OCI-M1 (cell line): Measurements from ENCODE around the gene ABITRAM.
A peak's percentile ranks its signal among the peaks of the same experiment; 100 is the strongest.
"Not testable (repeated sequence)": the region's sequence is repeated elsewhere in the genome, so short reads cannot be mapped to it uniquely, and the experiment has no call there.

ENCODE experiments used
- DNase-seq: peaks from one replicate; lab custom pipeline; 2025; lab: John Stamatoyannopoulos, UW

Gene ABITRAM

DNA sequence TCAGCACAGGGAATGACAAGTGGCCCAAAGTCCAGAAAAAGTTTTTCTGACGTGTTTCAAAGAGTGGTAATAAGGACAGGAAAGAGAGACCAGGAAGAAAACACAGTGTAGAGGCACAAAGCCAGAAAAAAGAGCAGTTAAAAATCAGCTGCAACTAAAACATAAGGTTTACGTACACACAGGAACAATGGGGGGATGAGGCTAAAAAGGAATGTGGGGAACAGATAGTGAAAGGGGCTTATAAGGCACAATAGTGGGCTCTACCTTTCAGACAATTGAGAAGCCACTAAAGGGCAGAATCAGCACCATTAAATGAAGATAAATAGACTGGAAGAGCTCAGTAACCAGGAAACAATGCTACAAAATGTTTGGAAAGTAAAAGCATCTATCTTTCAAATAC lies 5.8 kb upstream of the ABITRAM start:
- DNase-seq = no peak

DNA sequence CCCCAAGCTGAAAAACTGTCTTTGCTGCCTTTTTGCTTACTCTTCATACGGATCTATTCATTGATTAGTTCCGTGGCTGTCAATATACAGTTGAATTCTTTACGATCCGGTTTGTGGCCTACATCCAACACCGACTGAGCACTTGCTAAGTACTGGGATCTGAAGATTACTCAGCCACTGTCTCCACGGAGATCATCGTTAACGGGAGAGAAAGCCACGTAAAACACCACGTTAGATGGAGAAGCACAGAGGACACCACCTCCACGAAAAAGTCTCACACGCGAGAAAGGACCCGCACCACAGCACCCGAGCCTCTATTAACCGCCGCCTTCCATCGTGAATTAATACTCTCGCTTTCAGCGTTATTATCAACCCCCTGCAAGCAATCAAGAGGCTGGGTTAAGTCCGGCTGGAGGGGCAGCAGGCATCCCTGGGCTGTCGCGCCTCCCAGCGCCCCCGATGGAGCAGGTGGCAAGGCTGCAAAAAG lies 926 bp upstream of the ABITRAM start:
- peak; percentile 55 for DNase-seq

DNA sequence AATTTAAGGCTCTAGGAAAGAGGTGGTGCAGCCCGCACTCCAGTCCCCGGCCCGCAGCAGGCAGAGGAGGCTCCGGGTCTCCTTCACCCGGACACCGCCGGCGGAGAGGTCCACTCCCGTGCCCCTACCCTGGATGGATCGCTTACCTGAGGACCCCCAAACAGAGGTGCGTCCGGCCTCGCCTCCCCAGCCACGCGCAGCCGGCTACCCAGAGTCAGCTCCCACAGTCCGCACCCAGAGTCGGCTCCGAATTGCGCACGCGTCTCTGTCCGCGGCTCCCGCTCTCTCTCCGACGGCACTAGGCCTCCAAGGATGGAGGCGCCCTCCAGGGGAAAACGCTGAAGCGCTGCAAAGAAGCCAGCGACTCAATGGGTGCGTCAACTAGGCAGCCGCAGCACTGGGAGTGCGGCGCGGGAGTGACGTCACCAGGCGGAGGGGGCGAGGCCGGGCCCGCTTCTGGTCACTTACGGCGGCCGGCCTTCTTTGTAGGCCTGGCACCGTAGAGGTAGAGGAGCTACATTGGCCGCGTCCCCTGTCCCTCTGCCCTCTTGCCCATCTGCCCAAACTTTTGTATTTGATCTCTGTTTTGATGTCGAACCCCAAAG lies 380 bp upstream of the ABITRAM start, which contains the start of gene ELP1:
Gene ELP1, minus strand, starts transcription at position 407 of the 605 bp plus-strand sequence. CDS start 2,978 bp downstream, outside the sequence.
- peak; percentile 94 for DNase-seq

DNA sequence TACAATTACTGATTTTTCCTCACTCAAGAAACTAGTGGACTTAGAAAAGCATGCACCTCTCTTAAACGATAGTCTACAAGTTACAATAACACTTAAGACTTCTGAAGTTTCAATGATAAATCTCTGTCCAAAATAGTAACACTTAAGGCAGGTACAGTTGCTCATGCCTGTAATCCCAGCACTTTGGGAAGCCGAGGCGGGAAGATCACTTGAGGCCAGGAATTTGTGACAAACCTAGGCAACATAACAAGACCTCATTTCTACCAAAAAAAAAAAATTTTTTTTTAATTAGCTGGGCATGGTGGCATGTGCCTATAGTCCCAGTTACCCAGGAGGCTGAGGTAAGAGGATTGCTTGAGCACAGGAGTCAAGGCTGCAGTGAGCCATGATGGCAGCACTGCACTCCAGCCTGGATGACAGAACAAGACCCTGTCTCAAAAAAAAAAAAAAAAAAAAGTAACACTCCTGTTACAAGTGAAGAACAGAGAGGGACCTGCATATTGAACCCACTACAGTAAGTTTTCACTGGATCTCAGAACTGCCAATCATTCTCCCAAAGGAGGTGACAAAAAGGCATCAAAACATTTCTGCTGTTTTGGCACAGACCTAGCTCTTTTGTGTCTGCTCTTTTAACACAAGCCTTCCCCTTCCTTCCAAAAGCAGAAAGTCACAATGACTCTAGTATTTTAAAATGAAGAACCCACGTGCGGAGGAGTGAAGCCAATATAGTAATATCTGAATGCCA lies 3.5 kb downstream of the ABITRAM start:
- no peak for DNase-seq

DNA sequence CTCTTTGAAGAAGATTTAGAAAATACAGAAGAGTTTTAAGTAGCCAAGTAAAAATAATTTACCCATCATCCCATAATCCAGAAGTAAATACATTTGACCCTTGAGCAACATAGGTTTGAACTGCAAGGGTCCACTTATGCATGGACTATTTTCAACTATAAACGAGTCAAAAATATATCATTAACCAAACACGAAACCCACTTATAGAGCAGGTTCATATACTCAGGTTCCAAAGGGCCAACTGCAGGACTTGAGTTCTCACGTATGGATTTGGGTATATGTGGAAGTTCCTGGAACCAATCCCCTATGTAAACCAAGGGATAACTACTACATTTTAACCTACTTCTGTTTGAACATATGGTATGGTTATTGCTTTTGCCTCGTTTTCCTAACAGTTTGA lies 5.8 kb downstream of the ABITRAM start:
- DNase-seq = no peak

DNA sequence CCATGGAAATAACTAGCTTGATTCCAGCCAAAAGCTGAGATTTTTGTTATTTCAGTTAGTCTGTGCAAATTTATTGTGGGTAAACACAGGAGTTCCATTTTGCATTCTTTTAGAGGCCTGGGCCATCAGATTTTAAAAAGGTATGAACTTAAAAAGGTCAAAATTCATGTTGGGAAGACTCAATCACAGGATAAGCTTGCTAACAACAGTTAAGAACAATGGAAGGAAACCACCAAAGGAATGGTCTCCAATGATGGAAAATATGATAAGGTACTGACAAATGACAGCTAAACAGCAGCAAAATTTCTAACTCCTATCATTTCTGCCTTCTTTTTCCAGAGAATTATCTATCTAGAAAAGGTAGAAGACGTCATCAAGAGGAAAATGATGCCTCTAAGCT lies 16.0 kb downstream of the ABITRAM start:
- DNase-seq = no peak

DNA sequence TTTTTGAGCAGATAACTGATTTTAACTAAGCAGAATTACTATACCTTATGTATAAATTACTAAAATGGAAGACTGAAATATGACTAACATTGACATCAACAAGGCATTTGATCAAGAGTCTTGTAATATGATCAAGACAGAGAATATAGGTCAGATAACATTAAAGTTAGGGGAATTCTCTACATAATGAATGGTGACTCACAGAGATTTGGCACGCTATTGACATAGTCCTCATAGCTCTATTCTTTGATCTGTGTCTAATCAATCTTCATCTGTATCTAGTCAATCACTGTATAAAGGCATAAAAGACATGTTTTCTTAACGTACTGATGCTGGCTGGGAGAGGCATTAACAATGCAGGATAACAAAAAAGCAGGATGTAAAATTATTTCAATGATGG lies 17.4 kb downstream of the ABITRAM start:
- DNase-seq = no peak

DNA sequence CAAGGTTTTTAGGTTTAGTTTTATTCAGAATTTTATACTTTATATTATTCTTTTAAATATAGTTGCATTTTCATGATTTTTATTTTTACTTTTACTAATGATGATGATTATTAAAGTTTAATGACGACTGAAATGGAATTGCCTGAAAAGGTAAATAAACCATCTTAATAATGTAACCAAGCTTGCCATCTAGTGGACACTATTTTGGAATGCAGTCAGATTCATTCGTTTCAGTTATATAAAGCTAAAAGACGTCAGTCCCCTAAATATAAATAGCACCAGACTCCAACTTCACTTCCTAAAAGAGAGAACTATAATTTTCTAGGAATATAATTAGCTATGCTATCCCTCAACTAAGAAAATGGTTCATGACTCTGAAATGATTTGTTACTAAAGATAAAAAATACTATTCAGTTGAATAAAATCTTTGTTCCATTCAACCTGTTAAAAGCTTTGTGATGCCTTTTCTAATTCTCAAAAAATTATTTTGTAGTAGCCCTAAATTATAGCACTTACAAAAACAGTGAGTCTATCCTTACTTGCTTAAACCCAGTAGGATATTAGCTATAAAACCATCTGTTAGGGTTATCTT lies 19.9 kb downstream of the ABITRAM start:
- DNase-seq = peak; percentile 71

DNA sequence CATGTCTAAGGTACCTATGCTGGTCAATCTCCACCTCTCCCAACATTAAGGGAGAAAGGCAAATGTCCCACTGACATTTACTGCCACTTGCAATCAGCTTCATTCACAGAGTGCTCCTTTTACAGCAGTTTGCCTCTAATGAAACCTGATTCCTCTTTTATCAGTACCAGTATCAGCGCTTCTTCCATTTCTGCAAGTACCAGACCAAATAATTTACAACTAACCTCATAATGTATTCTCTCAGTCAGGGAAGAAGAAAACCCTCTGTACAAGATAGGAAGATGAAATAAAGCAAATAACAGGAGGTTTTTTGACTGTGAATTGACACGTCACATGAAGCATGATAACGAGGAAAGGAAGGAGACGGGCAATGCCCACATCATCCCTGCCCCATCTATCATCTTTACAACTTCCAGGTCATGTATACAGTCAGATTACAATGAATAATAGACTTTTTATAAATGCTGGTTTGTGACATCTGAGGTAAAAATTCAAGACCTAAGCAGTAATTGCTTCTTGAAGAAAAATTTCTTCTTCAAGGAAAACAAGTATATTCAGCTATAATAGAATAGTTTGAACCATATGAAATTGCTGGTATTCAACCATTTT lies 21.9 kb downstream of the ABITRAM start:
- no peak for DNase-seq

DNA sequence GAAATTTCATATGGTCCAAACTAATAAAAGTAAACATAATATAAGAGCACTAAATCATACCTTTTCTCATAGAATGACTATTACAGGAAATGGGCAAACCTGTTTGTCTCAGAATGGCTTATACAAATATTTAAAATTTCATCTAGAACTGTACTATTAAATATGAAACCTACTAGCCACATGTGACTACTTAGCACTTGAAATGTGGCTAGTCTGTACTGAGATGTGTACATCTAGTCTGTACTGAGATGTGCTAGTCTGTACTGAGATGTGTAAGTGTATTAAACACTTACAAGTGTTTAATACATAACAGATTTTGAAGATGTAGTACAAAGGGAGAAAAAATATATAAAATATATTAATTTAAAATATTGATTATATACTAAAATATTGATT lies 22.4 kb downstream of the ABITRAM start:
- no peak for DNase-seq

DNA sequence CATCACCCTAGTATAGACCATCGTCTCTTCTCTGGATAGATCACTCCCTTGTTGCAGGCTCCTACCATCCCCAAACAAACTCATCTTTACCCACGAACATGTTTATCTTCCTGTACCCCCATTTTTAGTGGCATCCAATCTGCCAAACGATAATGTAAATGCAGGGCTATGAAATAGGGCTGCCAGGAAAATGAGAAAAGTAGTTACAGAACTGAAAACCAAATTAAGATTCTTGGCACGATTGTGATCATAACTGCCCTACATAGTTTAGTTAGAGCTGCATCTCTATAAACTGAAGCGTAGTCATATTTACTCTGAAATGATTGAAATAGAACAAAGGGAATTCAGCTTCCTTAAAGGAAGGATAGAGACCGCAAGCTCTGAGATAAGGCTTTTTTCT lies 26.1 kb downstream of the ABITRAM start:
- no peak for DNase-seq

DNA sequence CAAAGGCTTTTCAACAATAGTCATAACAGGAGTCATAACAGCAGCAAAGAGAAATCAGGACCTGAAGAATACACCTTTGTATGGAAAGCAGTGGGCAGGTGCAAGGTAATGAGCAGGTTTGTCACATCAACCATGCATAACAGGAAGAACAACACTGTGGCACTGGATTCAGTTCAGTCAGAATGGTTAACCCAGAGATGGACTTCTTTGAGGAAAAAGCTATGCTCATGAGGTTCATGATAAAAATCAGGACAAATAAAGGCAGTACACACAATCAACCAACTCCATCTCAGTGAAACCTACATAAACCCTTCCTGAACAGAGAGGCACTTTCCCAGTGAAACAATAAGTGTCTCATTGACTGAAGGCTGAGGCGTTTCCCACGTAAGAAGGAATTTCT lies 27.0 kb downstream of the ABITRAM start:
- no peak for DNase-seq

DNA sequence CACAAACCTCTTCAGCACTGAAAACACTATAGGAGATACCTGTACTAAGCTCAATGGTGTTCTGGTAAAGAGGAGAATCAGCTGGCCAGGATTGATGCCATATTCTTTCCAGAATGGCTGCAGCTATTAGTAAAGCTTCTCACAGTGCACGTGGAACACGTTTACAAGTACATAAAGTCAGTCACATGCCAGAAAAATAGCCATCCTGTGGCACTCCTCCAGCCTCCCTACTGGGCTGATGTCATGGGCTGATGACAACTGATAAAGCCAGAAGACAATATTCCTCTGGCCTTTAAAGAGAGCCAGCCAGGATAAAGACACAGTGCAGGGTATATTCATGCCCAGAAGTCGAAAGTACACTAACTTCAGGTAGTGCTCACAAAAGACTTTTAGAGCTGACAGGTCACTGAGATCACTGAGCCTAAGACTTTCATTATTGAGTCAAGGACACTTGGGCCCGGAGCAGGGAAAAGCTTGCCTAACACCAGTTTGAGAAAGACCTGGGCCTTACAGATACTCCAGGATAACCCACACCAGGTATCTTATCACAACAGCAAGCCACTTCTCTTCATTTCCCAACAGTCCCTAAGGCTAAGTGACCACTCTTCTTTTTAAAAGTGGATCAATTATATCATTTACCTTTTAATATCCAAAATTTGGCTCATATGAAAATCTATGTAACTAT lies 29.4 kb downstream of the ABITRAM start:
- DNase-seq = peak; percentile 62

DNA sequence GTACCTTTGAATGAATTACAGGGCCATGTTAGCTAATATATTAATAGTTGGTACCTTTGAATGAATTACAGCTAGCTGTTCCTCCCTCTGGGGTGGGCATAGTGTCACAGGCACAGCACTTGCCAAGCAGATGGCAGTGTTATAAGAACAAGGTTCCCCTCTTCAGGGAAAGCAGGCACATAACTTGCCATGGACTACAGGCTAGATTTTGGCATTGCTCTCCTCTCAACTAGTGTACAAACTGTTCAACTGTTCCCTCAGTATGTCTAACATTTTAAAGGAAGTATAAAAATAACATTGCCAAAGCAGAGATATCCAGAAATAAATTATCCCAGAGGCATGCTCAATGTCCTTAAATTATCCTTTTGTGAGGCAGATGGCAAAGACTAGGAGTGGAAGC lies 33.7 kb downstream of the ABITRAM start:
- DNase-seq = no peak

DNA sequence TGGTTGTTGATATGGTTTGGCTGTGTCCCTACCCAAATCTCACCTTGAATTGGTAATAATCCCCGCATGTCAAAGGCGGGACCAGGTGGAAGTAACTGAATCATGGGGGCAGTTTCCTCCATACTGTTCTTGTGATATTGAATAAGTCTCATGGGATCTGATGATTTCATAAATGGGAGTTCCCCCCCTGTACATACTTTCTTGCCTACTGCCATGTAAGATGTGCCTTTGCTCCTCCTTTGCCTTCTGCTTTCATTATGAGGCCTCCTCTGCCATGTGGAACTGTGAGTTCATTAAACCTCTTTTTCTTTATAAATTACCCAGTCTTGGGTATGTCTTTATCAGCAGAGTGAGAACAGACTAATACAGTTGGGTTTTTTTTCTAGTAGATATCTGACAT lies 37.2 kb downstream of the ABITRAM start:
- not testable (repeated sequence) for DNase-seq

DNA sequence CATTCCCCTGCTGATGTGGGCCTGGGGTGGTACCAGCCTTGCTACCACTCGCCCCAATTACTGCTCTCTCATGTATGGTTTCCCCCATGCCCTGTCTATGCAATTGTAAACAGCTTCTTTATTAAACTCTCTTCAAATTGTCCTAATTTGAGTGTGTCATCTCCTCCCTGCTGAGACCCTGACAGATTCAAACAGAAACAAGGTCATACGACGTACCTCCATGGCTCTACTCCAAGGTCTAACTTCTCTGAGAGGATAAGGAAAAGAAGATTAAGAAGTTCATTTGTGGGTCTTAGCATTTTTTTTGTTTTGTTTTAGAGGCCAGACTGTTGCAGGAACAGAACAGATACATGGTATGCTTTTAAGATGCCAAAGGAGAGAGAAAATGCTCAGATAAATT lies 38.0 kb downstream of the ABITRAM start:
- DNase-seq = no peak

DNA sequence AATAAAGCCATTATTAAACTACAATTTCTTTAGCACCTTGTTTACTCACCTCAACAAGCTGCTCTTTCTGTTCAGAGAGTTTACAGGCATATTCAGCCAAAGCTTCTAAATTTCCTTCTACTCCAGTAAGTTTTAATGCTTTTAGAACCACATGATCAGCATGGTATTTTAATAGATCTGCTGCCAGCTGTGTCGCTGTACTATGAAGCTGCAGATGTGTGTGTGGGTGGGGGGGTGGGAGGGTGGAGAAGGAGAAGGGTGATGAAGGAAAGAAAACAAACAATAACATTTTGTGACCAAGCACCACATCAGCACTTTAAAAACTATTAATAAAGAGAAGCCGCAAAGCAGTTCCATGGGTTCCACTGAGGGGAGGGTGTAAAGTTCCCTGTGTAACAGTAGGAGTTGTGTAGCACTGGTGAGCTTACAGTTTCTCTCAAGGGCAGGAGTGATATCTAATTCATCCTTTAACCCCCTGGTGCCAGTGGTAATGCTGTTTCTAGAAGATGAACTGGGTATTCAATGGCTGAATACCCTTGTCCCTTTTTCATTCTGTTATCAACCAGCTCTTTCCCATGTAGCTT lies 38.5 kb downstream of the ABITRAM start:
- no peak for DNase-seq

DNA sequence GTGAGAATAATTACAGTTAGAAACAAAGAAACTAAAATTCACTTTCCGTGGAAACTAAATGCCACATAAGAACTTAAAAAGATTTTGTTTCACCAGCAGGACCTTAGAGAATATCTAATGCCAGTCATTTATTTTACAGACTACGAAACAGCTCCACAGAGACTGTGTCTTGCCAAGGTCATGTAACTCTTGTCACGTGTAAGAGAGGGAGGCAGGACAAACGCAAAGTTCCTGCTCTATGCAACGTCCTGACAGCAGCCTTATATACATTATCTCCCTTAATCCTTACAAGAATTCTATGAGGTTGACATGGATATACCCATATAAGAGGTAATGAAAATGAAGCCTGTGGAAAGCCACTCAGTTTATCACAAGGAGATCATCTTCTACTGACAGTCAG lies 39.7 kb downstream of the ABITRAM start:
- no peak for DNase-seq

DNA sequence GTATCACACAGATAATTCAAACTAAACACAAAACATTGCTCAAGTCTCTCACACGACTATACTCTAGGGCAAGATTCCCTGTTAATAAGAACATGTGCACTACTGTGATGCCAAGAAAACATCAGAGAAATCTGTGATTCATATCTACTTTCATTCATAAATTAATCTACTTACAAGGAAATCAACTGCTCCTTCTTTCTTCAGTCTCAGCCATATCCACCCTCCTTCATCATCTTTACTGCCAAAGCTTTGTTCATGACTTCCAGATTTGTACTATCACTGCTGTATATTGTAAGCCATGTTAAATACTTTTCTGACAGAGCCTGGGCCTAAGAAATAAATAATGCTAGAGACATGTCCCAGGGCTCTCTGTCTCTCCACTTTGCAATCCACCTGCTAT lies 44.0 kb downstream of the ABITRAM start:
- DNase-seq = no peak

DNA sequence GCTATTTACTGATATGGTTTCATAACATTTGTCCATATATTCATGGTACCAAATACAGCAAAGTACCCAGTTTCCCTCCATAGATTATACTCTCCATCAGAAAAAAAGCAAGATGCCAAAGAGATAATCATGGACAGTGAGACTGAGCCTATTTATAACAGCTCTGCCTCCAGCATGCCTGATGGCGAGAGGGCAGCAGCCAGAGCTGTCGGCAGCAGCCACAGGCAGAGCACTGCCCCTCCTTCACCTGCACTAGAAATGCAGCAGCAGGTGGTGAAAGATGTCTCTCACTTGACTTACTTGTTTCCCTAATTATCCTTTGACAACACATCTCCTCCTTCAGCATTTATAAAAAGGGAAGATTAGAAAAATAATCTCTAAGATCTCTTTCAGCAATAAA lies 46.7 kb downstream of the ABITRAM start:
- no peak for DNase-seq

DNA sequence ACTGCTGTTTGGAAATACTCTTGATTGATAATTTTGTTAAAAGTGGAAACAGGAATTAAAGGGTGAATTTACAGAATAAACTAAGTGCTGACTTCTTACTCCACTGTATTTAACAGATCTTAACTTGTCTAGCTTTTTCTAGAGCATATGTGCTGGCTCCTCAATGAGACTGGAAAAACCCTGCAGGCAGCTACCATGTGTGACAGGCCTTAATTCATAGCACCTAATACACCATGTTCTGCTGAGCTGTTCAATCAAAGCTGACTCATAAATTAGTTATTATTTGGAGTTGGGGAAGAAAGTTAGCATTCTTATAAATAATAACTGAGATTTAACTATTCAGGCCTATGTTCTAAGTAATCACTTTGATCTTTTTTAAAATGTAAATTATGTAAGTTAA lies 49.7 kb downstream of the ABITRAM start:
- DNase-seq = no peak
